22Rv1 (cell line): Measurements from ENCODE around the gene INSIG1.

Source experiments
- CTCF ChIP-seq: fragments of 450-650 bp; IDR thresholded peaks from 2 replicates; pipeline ENCODE4 v1.5.1; 2017; ENCODE audit warnings: mild to moderate bottlenecking
- ZFX ChIP-seq: fragments of 450-650 bp; IDR thresholded peaks from 2 replicates; pipeline ENCODE4 v1.6.1; 2017; ENCODE audit warnings: antibody characterized with exemption, borderline replicate concordance

GRCh38 chr7:155276800-155277375 lies 20.8 kb upstream of the INSIG1 start:
- no peak for TF ChIP-seq CTCF
- TF ChIP-seq ZFX = no peak
